ENCODE results near the gene LMF2.

The LMF2 gene, protein sequence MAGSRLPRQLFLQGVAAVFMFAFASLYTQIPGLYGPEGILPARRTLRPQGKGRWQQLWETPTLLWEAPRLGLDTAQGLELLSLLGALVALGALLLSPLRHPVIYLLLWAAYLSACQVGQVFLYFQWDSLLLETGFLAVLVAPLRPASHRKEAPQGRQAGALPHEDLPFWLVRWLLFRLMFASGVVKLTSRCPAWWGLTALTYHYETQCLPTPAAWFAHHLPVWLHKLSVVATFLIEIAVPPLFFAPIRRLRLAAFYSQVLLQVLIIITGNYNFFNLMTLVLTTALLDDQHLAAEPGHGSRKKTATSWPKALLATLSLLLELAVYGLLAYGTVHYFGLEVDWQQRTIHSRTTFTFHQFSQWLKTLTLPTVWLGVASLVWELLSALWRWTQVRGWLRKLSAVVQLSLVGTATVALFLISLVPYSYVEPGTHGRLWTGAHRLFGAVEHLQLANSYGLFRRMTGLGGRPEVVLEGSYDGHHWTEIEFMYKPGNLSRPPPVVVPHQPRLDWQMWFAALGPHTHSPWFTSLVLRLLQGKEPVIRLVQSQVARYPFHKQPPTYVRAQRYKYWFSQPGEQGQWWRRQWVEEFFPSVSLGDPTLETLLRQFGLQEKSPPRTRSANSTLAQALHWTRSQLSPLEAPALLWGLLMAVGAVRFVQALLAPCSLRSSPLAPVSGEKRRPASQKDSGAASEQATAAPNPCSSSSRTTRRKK

GRCh38 chr22:50507421-50507990 is at the start of gene LMF2:
TSS of gene LMF2 (minus strand) at chr22:50507702. CDS start at chr22:50507675, 27 bp downstream.
- Histone ChIP-seq H2AFZ (peak within 1 kb of the TSS; percentile 82), H3K27ac (peak within 1 kb of the TSS; percentile 68), H3K9ac (peak within 1 kb of the TSS; percentile 67), H3K36me3 (ENCODE audit: control insufficient read depth, insufficient read depth, low read length) (no peaks in the 10 kb centered on the region), H3K79me2 (peaks cover 6% of the 10 kb centered on the region), H3K27me3 (ENCODE audit: control insufficient read depth, insufficient read depth, low read length) (no peaks in the 10 kb centered on the region), H3K4me2 (ENCODE audit: low read length) (peak within 1 kb of the TSS; percentile 85), H3K4me1 (no peaks in the 10 kb centered on the region), H3K9me3 (ENCODE audit: control insufficient read depth, low read length) (no peaks in the 10 kb centered on the region), H3K4me3 (ENCODE audit: low read depth, low read length) (peak within 1 kb of the TSS; percentile 92)
- TF ChIP-seq, protein P1, sequence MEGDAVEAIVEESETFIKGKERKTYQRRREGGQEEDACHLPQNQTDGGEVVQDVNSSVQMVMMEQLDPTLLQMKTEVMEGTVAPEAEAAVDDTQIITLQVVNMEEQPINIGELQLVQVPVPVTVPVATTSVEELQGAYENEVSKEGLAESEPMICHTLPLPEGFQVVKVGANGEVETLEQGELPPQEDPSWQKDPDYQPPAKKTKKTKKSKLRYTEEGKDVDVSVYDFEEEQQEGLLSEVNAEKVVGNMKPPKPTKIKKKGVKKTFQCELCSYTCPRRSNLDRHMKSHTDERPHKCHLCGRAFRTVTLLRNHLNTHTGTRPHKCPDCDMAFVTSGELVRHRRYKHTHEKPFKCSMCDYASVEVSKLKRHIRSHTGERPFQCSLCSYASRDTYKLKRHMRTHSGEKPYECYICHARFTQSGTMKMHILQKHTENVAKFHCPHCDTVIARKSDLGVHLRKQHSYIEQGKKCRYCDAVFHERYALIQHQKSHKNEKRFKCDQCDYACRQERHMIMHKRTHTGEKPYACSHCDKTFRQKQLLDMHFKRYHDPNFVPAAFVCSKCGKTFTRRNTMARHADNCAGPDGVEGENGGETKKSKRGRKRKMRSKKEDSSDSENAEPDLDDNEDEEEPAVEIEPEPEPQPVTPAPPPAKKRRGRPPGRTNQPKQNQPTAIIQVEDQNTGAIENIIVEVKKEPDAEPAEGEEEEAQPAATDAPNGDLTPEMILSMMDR (IDR thresholded peaks at IDR 0.05): no peak

- Histone ChIP-seq H3K27me3 (ENCODE audit: control insufficient read depth, insufficient read depth, low read length) (no peaks in the 10 kb centered on the region), H3K9me3 (ENCODE audit: control insufficient read depth, low read length) (no peaks in the 10 kb centered on the region), H3K4me1 (no peaks in the 10 kb centered on the region), H3K9ac (no peak overlapping the region), H3K79me2 (no peaks in the 10 kb centered on the region), H2AFZ (no peak overlapping the region), H3K4me3 (ENCODE audit: low read depth, low read length) (no peak overlapping the region), H3K36me3 (ENCODE audit: control insufficient read depth, insufficient read depth, low read length) (no peaks in the 10 kb centered on the region), H3K27ac (no peak overlapping the region), H3K4me2 (ENCODE audit: low read length) (no peak overlapping the region)
- TF ChIP-seq, protein P1 (IDR thresholded peaks at IDR 0.05): no peak
Observed at GRCh38 chr22:50556703-50557102, 49.2 kb upstream of the LMF2 start.

DNA sequence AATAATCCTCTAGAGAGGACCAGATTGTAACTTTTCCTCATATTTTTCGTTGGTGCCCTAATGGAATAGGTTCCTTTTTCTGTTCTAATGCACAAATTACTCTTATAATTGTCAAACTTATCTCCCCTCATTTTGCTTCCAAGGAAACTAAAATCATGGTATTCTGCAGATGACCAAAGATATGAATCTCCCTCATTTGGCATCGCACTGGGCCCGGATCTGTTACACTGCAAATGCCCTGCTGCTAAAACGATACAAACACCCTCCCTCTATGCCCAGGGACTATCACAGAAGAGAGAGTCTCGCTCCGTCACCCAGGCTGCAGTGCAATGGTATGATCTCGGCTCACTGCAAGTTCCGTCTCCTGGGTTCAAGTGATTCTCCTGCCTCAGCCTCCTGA is 45.8 kb upstream of the LMF2 start:
- Histone ChIP-seq H3K79me2 (no peaks in the 10 kb centered on the region), H2AFZ (no peak overlapping the region), H3K4me3 (ENCODE audit: low read depth, low read length) (no peak overlapping the region), H3K9me3 (ENCODE audit: control insufficient read depth, low read length) (no peaks in the 10 kb centered on the region), H3K4me2 (ENCODE audit: low read length) (no peak overlapping the region), H3K27ac (no peak overlapping the region), H3K4me1 (no peaks in the 10 kb centered on the region), H3K36me3 (ENCODE audit: control insufficient read depth, insufficient read depth, low read length) (no peaks in the 10 kb centered on the region), H3K9ac (no peak overlapping the region), H3K27me3 (ENCODE audit: control insufficient read depth, insufficient read depth, low read length) (no peaks in the 10 kb centered on the region)
- TF ChIP-seq, protein P1 (IDR thresholded peaks at IDR 0.05): no peak

- H3K27me3 ChIP-seq (ENCODE audit: control insufficient read depth, insufficient read depth, low read length): no peaks in the 10 kb centered on the region
Observed at GRCh38 chr22:50551160-50551752, 43.8 kb upstream of the LMF2 start.

More at GRCh38 chr22:50551160-50551752, 43.8 kb upstream of the LMF2 start:
- no peaks in the 10 kb centered on the region for H3K79me2 ChIP-seq
- H3K9ac ChIP-seq: no peak overlapping the region
- no peaks in the 10 kb centered on the region for H3K36me3 ChIP-seq (ENCODE audit: control insufficient read depth, insufficient read depth, low read length)
- TF ChIP-seq, protein P1 (IDR thresholded peaks at IDR 0.05): no peak
- no peak overlapping the region for H3K27ac ChIP-seq
- no peaks in the 10 kb centered on the region for H3K4me1 ChIP-seq
- H3K4me2 ChIP-seq (ENCODE audit: low read length): no peak overlapping the region
- H3K9me3 ChIP-seq (ENCODE audit: control insufficient read depth, low read length): no peaks in the 10 kb centered on the region
- H3K4me3 ChIP-seq (ENCODE audit: low read depth, low read length): no peak overlapping the region
- no peak overlapping the region for H2AFZ ChIP-seq

Data from parathyroid adenoma (tissue), 2 donors.